Measurements from ENCODE around the gene PAOX.

Gene PAOX

GRCh38 chr10:133379152-133379800, at the start of gene PAOX:
Gene PAOX (plus strand): TSS chr10:133379262. CDS start chr10:133379317, 55 bp downstream.
- Histone ChIP-seq H3K4me1 (ENCODE audit: control insufficient read depth in 1 of 2, insufficient read depth in 2 of 2, low read length in 2 of 2) (peaks cover 0 to 19% of the 10 kb centered on the region in 2 donors), H3K36me3 (ENCODE audit: control insufficient read depth in 1 of 2, insufficient read depth in 2 of 2, low read length in 2 of 2) (no peaks in the 10 kb centered on the region), H3K4me3 (ENCODE audit: low read depth in 1 of 2, low read length in 2 of 2) (peak within 1 kb of the TSS; percentile 69 to 91), H3K9me3 (ENCODE audit: control insufficient read depth in 1 of 2, low read length in 2 of 2) (no peaks in the 10 kb centered on the region), H3K27me3 (ENCODE audit: low read depth, low read length) (no peaks in the 10 kb centered on the region), H3K27ac (ENCODE audit: low read length) (no peak within 1 kb of the TSS)

GRCh38 chr10:133329491-133330202, 49.4 kb upstream of the PAOX start:
- Histone ChIP-seq H3K27ac (ENCODE audit: low read length) (no peak overlapping the region), H3K4me3 (ENCODE audit: low read depth in 1 of 2, low read length in 2 of 2) (peak overlapping the region; percentile 26 to 48), H3K9me3 (ENCODE audit: control insufficient read depth in 1 of 2, low read length in 2 of 2) (no peaks in the 10 kb centered on the region), H3K36me3 (ENCODE audit: control insufficient read depth in 1 of 2, insufficient read depth in 2 of 2, low read length in 2 of 2) (no peaks in the 10 kb centered on the region), H3K27me3 (ENCODE audit: low read depth, low read length) (peaks cover 52% of the 10 kb centered on the region), H3K4me1 (ENCODE audit: control insufficient read depth in 1 of 2, insufficient read depth in 2 of 2, low read length in 2 of 2) (peaks cover 0 to 26% of the 10 kb centered on the region in 2 donors)

- Histone ChIP-seq H3K4me3 (ENCODE audit: low read depth in 1 of 2, low read length in 2 of 2) (no peak overlapping the region), H3K36me3 (ENCODE audit: control insufficient read depth in 1 of 2, insufficient read depth in 2 of 2, low read length in 2 of 2) (no peaks in the 10 kb centered on the region), H3K27me3 (ENCODE audit: low read depth, low read length) (peaks cover 37% of the 10 kb centered on the region), H3K9me3 (ENCODE audit: control insufficient read depth in 1 of 2, low read length in 2 of 2) (no peaks in the 10 kb centered on the region), H3K27ac (ENCODE audit: low read length) (no peak overlapping the region), H3K4me1 (ENCODE audit: control insufficient read depth in 1 of 2, insufficient read depth in 2 of 2, low read length in 2 of 2) (peaks cover 0 to 33% of the 10 kb centered on the region in 2 donors)
Measured at GRCh38 chr10:133332936-133333699, 45.9 kb upstream of the PAOX start.

GRCh38 chr10:133334503-133335245, 44.4 kb upstream of the PAOX start:
- peaks cover 0 to 29% of the 10 kb centered on the region in 2 donors for H3K4me1 ChIP-seq (ENCODE audit: control insufficient read depth in 1 of 2, insufficient read depth in 2 of 2, low read length in 2 of 2)
- peak overlapping the region in 1 of 2 donors; percentile 60 for H3K4me3 ChIP-seq (ENCODE audit: low read depth in 1 of 2, low read length in 2 of 2)
- H3K27ac ChIP-seq (ENCODE audit: low read length): no peak overlapping the region
- no peaks in the 10 kb centered on the region for H3K9me3 ChIP-seq (ENCODE audit: control insufficient read depth in 1 of 2, low read length in 2 of 2)
- no peaks in the 10 kb centered on the region for H3K36me3 ChIP-seq (ENCODE audit: control insufficient read depth in 1 of 2, insufficient read depth in 2 of 2, low read length in 2 of 2)
- H3K27me3 ChIP-seq (ENCODE audit: low read depth, low read length): peaks cover 33% of the 10 kb centered on the region

GRCh38 chr10:133335246-133336117, 43.6 kb upstream of the PAOX start:
- Histone ChIP-seq H3K4me3 (ENCODE audit: low read depth in 1 of 2, low read length in 2 of 2) (peak overlapping the region; percentile 48 to 60), H3K27ac (ENCODE audit: low read length) (no peak overlapping the region), H3K9me3 (ENCODE audit: control insufficient read depth in 1 of 2, low read length in 2 of 2) (no peaks in the 10 kb centered on the region), H3K27me3 (ENCODE audit: low read depth, low read length) (peaks cover 33% of the 10 kb centered on the region), H3K4me1 (ENCODE audit: control insufficient read depth in 1 of 2, insufficient read depth in 2 of 2, low read length in 2 of 2) (peaks cover 0 to 25% of the 10 kb centered on the region in 2 donors), H3K36me3 (ENCODE audit: control insufficient read depth in 1 of 2, insufficient read depth in 2 of 2, low read length in 2 of 2) (no peaks in the 10 kb centered on the region)

GRCh38 chr10:133336118-133336576, 42.9 kb upstream of the PAOX start:
- no peaks in the 10 kb centered on the region for H3K36me3 ChIP-seq (ENCODE audit: control insufficient read depth in 1 of 2, insufficient read depth in 2 of 2, low read length in 2 of 2)
- H3K9me3 ChIP-seq (ENCODE audit: control insufficient read depth in 1 of 2, low read length in 2 of 2): no peaks in the 10 kb centered on the region
- H3K27ac ChIP-seq (ENCODE audit: low read length): no peak overlapping the region
- peaks cover 0 to 25% of the 10 kb centered on the region in 2 donors for H3K4me1 ChIP-seq (ENCODE audit: control insufficient read depth in 1 of 2, insufficient read depth in 2 of 2, low read length in 2 of 2)
- H3K4me3 ChIP-seq (ENCODE audit: low read depth in 1 of 2, low read length in 2 of 2): peak overlapping the region in 1 of 2 donors; percentile 60
- H3K27me3 ChIP-seq (ENCODE audit: low read depth, low read length): peaks cover 33% of the 10 kb centered on the region

- H3K4me1 ChIP-seq (ENCODE audit: control insufficient read depth in 1 of 2, insufficient read depth in 2 of 2, low read length in 2 of 2): peaks cover 0 to 25% of the 10 kb centered on the region in 2 donors
- H3K27me3 ChIP-seq (ENCODE audit: low read depth, low read length): peaks cover 33% of the 10 kb centered on the region
- no peaks in the 10 kb centered on the region for H3K9me3 ChIP-seq (ENCODE audit: control insufficient read depth in 1 of 2, low read length in 2 of 2)
- no peaks in the 10 kb centered on the region for H3K36me3 ChIP-seq (ENCODE audit: control insufficient read depth in 1 of 2, insufficient read depth in 2 of 2, low read length in 2 of 2)
- H3K27ac ChIP-seq (ENCODE audit: low read length): no peak within 1 kb of the TSS
- peak within 1 kb of the TSS in 1 of 2 donors; percentile 60 for H3K4me3 ChIP-seq (ENCODE audit: low read depth in 1 of 2, low read length in 2 of 2)
Measured at GRCh38 chr10:133336577-133337369, 42.3 kb upstream of the PAOX start, which contains the start of gene CALY. Gene CALY (minus strand): TSS chr10:133336896. CDS start chr10:133328989, 7,907 bp downstream.

- Histone ChIP-seq H3K36me3 (ENCODE audit: control insufficient read depth in 1 of 2, insufficient read depth in 2 of 2, low read length in 2 of 2) (no peaks in the 10 kb centered on the region), H3K9me3 (ENCODE audit: control insufficient read depth in 1 of 2, low read length in 2 of 2) (no peaks in the 10 kb centered on the region), H3K27me3 (ENCODE audit: low read depth, low read length) (peaks cover 29% of the 10 kb centered on the region), H3K27ac (ENCODE audit: low read length) (no peak overlapping the region), H3K4me3 (ENCODE audit: low read depth in 1 of 2, low read length in 2 of 2) (no peak overlapping the region), H3K4me1 (ENCODE audit: control insufficient read depth in 1 of 2, insufficient read depth in 2 of 2, low read length in 2 of 2) (peaks cover 0 to 25% of the 10 kb centered on the region in 2 donors)
Measured at GRCh38 chr10:133337370-133337725, 41.7 kb upstream of the PAOX start.

- peaks cover 0 to 25% of the 10 kb centered on the region in 2 donors for H3K4me1 ChIP-seq (ENCODE audit: control insufficient read depth in 1 of 2, insufficient read depth in 2 of 2, low read length in 2 of 2)
- H3K36me3 ChIP-seq (ENCODE audit: control insufficient read depth in 1 of 2, insufficient read depth in 2 of 2, low read length in 2 of 2): no peaks in the 10 kb centered on the region
- H3K9me3 ChIP-seq (ENCODE audit: control insufficient read depth in 1 of 2, low read length in 2 of 2): no peaks in the 10 kb centered on the region
- H3K4me3 ChIP-seq (ENCODE audit: low read depth in 1 of 2, low read length in 2 of 2): no peak overlapping the region
- no peak overlapping the region for H3K27ac ChIP-seq (ENCODE audit: low read length)
- peaks cover 22% of the 10 kb centered on the region for H3K27me3 ChIP-seq (ENCODE audit: low read depth, low read length)
Measured at GRCh38 chr10:133338080-133339071, 40.7 kb upstream of the PAOX start.

Data from muscle layer of duodenum (tissue), 2 donors.